GM12864 (cell line): ENCODE data around the gene RSU1.

Source experiments
- DNase-seq: peaks from one replicate; pipeline ENCODE4 v3.0.0-alpha.2; 2011; ENCODE audit warnings: low read depth
- H3K4me3 ChIP-seq: 2 replicates; pipeline ENCODE4 v1.5.1; 2011; ENCODE audit warnings: mild to moderate bottlenecking, low read depth, low read length, control low read depth
- CTCF ChIP-seq: IDR thresholded peaks from 2 replicates; pipeline ENCODE4 v1.5.1; 2011; ENCODE audit warnings: low read depth, mild to moderate bottlenecking, moderate library complexity, low read length, control low read depth, inconsistent platforms; ENCODE audit errors: missing control alignments

The RSU1 gene

GRCh38 chr10:16713290-16713689, 103.9 kb downstream of the RSU1 start:
- no peak overlapping the region for H3K4me3 ChIP-seq
- no peak for DNase-seq
- TF ChIP-seq CTCF, result no peak

GRCh38 chr10:16712883-16713282, 104.3 kb downstream of the RSU1 start:
- H3K4me3 ChIP-seq, result no peak overlapping the region
- no peak for TF ChIP-seq CTCF
- no peak for DNase-seq

- TF ChIP-seq CTCF, result no peak
- H3K4me3 ChIP-seq, result no peak overlapping the region
- no peak for DNase-seq
These were observed 116.9 kb downstream of the RSU1 start for GRCh38 chr10:16700331-16700730.

GRCh38 chr10:16699435-16700057, 117.7 kb downstream of the RSU1 start:
- no peak overlapping the region for H3K4me3 ChIP-seq
- TF ChIP-seq CTCF, result no peak
- DNase-seq, result no peak

GRCh38 chr10:16698461-16698860, 118.8 kb downstream of the RSU1 start:
- no peak overlapping the region for H3K4me3 ChIP-seq
- no peak for DNase-seq
- TF ChIP-seq CTCF, result no peak

GRCh38 chr10:16690417-16690816, 126.8 kb downstream of the RSU1 start:
- H3K4me3 ChIP-seq, result no peak overlapping the region
- DNase-seq, result no peak
- no peak for TF ChIP-seq CTCF

GRCh38 chr10:16689696-16690095, 127.5 kb downstream of the RSU1 start:
- H3K4me3 ChIP-seq, result no peak overlapping the region
- DNase-seq, result no peak
- TF ChIP-seq CTCF, result no peak
